GM18873 (cell line): Measurements from ENCODE around the gene OBSCN.
"Not testable (repeated sequence)": the region's sequence is repeated elsewhere in the genome, so short reads cannot be mapped to it uniquely, and the experiment has no call there.

Experiments
- ATAC-seq: cut with Tn5 transposase; IDR thresholded peaks from one replicate; pipeline ENCODE4 v1.9.1; 2021; ENCODE audit warnings: mild to moderate bottlenecking, moderate library complexity, moderate number of reproducible peaks; ENCODE audit not compliant: unreplicated experiment, low FRiP score

The OBSCN gene

DNA sequence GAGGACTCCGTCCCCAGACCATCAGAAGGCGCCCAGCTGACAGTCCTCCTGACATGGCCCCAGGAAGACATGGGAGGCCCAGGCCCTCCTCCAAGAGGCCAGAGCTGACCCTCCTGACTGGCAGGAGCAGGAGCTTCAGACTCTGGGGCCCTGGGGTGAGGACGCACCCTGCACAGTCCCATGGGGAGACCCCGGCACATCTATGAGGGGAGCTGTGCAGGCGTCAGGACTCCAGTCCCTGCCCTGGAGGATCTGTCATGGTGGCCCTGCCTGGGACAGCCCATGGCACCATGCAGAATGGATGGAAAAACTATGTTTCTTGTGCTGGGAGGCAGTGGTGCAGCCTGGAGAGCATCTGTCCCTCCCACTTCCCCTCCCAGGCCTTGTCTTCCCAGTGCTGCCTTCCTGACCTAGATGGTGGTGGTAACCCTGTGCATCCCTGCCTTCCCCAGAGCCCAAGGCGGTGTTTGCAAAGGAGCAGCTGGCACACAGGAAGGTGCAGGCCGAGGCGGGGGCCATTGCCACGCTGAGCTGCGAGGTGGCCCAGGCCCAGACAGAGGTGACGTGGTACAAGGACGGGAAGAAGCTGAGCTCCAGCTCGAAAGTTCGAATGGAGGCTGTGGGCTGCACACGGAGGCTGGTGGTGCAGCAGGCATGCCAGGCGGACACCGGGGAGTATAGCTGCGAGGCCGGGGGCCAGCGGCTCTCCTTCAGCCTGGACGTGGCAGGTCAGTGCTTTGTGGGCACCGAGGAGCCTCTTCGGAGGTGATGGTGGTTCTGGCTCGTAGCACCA lies 41.9 kb downstream of the OBSCN start:
- no peak for ATAC-seq

DNA sequence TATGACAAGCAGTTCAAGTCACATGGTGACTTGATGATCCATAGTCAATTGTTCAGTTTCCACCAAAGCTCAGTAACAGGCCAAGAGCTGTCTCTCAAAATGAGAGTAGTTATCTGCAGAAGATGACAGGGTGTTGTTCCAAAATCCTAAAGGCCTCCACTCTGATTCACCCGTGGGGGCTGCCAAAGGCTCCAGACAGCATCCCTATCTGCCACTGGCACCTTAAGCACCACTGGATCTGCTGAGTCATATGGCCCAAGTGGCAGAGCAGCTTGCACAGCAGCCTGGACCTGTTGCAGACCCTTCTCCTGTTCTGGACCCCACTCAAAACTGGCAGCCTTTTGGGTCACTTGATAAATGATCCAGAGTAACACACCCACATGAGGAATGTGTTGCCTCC lies 44.6 kb downstream of the OBSCN start:
- not testable (repeated sequence) for ATAC-seq

DNA sequence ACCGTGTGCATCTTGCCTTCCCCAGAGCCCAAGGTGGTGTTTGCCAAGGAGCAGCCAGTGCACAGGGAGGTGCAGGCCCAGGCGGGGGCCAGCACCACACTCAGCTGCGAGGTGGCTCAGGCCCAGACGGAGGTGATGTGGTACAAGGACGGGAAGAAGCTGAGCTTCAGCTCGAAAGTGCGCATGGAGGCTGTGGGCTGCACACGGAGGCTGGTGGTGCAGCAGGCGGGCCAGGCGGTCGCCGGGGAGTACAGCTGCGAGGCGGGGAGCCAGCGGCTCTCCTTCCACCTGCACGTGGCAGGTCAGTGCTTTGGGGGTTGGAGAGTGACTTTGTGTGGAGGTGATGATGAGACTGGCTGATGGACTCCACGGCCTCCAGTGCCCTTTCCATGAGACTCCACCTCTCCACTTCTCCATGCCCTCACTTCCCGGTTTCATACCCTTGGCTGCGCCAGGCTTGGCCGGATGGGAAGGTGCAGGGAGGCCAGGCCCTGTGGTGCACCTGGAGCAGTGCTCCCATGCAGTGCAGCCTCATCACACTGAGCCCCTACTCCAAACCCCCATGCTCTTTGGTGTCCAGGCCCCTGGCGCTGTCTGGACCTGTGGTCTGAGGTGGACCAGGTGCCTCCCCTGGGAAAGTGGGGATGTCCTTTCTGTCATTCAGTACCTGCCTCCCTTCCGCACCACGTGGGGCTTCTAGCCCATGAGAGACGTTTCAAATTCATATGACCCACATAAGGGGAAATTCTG lies 49.0 kb downstream of the OBSCN start:
- no peak for ATAC-seq

DNA sequence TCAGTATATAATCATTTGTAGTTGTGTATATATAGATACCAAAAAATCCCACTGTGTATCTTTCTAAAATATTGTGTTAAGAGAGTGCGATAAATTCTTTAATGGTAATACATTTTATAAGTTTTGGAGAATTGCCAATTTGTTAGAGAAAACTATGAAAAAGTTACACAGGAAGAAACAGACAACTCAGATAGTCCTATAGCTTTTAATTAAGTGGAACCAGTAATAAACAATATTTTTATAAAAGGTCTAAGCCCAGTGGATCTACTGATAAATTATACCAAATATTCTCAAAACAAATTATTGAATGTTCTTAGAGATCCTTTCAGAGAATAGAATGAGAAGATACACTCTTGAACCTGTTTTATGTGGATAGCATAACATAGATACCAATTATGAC lies 50.6 kb downstream of the OBSCN start:
- ATAC-seq: no peak

DNA sequence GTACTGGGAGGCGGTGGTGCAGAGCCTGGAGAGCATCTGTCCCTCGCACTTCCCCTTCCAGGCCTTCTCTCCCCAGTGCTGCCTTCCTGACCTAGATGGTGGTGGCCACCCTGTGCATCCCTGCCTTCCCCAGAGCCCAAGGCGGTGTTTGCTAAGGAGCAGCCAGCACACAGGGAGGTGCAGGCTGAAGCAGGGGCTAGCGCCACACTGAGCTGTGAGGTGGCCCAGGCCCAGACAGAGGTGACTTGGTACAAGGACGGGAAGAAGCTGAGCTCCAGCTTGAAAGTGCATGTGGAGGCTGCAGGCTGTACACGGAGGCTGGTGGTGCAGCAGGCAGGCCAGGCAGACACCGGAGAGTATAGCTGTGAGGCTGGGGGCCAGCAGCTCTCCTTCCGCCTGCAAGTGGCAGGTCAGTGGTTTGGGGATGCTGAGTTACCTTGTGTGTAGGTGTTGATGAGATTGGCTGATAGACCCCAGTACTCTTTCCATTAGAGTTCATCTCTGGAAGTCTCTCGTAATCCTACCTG lies 51.6 kb downstream of the OBSCN start:
- no peak for ATAC-seq

DNA sequence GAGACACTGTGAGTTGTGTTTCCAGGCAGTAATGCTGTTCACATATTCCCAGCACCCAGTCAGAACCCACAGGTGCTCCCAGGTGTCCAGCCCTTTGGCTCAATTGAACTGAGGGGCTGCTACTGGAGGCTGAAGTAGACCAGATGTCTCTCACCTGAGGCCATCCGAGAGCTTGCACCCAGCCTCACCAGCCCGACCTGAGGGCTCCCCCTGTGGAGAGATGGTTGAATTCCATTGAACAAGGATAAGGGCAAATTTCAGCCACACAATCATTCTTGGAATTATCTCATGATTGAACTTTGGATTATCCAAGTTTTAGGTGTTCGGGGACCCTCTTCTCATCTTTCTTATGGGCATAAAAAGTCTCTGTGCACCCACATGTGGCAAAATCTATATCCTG lies 52.1 kb downstream of the OBSCN start:
- no peak for ATAC-seq

DNA sequence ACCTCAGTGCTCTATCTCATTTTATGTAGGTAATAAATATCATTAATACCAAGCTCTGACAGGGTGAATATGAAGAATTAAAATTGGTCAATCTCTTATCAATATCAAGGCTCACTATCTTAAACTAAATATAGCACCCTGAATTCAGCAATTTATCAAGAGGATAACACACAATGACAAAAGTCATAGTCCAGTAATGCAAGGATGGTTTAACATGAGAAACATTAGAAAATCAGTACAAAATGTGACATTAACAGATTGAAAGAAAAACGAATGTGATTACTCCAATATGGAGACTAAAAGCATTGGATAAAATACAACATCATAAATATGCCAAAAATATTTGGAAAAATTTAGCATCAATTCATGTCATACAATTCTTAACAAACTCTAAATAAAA lies 53.9 kb downstream of the OBSCN start:
- no peak for ATAC-seq

DNA sequence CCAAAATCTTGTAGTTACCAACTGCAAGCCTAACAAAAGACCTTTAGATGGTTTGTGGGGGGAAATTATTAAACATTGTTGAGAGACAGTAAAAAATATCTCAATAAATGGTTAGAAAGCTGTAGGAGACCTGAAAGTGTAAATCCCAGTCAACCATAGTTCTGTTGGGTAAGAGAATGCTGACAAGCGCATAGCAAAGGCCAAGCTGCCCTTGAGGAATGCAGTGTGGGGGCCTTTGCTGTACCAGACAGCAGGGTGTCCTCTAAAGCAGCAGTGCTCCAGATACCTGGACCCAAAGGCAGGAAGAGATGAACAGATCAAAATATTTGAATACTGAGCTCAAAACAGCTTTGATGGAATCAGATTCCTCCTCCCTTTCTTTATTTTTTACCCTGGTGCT lies 54.6 kb downstream of the OBSCN start:
- ATAC-seq: no peak

DNA sequence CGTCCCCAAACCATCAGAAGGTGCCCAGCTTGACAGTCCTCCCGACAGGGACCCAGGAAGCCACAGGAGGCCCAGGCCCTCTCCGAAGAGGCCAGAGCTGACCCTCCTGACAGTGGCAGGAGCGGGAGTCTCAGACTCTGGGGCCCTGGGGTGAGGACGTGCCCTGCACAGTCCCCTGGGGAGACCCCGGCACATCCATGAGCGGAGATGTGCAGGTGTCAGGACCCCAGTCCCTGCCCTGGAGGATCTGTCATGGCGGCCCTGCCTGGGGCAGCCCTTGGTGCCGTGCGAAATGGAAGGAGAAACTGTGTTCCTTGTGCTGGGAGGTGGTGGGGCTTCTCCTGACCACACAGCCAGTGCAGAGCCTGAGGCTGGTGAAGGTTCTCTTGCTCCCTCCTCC lies 55.8 kb downstream of the OBSCN start:
- ATAC-seq: no peak

DNA sequence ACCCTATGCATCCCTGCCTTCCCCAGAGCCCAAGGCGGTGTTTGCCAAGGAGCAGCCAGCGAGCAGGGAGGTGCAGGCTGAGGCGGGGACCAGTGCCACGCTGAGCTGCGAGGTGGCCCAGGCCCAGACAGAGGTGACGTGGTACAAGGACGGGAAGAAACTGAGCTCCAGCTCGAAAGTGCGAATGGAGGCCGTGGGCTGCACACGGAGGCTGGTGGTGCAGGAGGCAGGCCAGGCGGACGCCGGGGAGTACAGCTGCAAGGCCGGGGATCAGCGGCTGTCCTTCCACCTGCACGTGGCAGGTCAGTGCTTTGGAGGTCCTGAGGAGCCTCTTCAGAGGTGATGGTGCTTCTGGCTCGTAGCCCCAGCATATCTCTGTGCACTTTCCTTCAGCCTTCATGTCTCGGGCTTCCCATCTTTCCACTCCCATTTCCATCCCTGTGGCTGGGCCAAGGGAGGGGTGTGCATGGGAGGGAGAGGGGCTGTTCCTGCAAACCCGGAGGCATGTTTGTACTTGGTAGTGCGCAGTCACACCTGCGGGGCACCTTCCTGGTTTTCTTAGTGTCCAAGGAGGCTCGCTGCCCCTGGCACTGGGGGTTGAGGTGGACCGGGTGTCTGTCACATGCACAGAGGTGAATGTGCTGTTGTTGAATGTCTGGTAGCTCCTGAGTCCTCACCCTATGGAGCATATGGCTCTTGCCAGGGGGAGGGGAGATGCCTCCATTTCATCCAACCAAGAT lies 56.4 kb downstream of the OBSCN start:
- ATAC-seq: no peak

DNA sequence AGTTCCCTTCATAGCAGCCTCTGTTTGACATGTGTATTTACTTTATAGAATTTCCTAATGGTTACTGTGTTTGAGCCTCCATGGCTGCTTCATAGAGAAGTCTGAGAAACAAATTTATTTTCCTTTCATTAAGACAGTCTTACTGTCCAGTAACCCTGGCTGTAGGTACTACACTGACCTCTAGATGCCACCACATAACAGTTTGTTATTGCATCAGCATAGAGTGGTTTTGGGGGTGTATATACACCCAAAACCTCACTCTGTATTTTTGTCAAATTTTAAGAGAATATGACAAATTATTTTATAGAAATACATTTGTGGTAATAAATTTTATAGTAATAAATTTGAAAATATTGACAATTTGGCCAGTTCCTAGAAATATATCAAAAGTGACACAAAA lies 57.3 kb downstream of the OBSCN start:
- ATAC-seq: no peak

DNA sequence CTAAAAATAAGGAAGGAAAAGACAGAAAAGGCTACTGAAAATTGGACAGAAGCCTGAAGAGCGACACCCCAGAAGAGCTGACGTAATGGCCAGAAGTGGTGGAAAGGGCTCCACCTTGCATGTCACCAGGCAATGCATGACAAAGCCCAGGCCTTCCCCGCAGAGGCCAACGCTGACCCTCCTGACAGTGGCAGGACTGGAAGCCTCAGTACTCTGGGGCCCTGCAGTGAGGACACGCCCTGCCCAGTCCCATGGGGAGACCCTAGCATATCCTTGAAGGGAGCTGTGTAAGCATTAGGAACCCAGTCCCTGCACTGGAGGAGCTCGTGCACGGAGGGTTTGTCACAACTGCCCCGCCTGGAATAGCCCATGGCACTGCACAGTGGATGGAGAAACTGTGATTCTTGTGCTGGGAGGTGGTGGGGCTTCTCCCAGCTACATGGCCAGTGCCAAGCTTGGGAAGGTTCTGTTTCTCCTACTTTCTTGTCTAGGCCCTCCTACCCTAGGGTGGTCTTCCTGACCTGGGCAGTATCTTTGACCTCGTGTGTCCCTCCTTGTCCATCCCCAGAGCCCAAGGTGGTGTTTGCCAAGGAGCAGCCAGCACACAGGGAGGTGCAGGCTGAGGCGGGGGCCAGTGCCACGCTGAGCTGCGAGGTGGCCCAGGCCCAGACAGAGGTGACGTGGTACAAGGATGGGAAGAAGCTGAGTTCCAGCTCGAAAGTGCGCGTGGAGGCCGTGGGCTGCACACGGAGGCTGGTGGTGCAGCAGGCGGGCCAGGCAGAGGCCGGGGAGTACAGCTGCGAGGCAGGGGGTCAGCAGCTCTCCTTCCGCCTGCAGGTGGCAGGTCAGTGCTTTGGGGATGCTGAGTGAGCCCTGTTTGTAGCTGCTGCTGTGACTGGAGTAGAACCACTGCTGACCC lies 60.4 kb downstream of the OBSCN start:
- ATAC-seq: no peak

DNA sequence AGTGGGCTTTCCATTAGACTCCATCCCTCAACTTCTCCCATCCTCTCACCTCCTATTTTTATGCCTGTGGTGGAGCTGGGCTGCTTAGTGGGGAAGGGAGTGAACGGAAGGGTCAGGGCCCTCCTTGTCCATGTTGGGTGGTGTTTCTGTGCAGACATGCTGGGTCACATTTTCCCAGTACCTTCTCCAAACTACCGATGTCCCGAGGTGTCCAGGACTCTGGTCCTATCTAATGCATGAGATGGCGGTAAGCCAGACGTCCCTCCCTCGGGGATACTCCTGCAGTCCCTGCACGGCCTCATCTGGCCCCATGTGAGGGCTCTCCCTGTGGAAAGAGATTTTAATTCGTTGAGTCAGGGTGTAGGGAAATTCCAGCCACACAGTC lies 61.0 kb downstream of the OBSCN start:
- ATAC-seq: no peak

DNA sequence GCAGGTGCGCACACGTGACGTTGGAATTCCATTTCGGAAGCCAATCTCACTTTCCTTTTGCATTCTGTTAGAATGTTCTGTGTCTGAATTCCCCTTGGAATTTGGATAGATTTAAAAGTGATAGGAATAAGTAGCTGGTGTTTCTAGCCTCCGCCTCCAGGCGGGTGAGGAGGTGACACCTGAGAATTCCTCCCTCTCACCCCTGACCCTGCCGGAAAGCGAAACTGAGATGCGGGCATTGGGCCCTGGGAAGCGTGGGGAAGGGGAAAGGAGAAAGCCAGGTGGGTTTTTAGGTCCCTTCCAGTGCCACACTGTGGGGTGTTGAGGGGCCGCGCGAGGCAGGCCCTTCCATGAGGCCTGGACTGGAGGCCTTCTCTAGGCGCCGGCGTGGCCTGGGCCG lies 61.6 kb downstream of the OBSCN start:
- not testable (repeated sequence) for ATAC-seq

DNA sequence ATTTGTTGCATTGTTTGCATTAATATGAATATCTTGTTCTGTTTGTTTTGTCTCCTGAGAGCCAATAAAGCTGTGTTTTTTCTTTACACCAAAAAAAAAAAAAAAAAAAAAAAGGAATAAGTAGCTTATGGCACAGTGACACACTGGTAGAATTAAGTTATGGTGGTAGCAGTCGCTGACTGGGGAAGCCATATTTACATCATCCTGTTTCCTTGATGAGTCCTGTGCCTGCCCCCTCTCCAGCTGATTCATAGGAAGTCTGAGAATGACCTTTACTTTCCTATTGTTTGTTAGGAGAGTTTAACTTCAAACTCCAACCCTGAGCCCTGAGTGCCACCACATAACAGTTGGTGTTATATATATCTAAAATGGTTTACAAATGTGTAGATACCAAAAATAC lies 62.2 kb downstream of the OBSCN start:
- no peak for ATAC-seq

DNA sequence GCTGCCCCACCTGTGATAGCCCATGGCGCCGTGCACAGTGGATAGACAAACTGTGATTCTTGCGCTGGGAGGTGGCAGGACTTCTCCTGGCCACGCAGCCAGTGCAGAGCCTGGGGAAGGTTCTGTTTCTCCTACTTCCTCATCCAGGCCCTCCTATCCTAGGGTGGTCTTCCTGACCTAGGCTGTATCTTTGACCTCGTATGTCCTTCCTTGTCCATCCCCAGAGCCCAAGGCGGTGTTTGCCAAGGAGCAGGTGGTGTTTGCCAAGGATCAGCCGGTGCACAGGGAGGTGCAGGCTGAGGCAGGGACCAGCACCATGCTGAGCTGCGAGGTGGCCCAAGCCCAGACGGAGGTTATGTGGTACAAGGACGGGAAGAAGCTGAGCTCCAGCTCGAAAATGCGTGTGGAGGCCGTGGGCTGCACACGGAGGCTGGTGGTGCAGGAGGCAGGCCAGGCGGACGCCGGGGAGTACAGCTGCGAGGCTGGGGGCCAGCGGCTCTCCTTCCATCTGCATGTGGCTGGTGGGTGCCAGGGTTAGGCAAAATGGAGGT lies 63.9 kb downstream of the OBSCN start:
- ATAC-seq: no peak

DNA sequence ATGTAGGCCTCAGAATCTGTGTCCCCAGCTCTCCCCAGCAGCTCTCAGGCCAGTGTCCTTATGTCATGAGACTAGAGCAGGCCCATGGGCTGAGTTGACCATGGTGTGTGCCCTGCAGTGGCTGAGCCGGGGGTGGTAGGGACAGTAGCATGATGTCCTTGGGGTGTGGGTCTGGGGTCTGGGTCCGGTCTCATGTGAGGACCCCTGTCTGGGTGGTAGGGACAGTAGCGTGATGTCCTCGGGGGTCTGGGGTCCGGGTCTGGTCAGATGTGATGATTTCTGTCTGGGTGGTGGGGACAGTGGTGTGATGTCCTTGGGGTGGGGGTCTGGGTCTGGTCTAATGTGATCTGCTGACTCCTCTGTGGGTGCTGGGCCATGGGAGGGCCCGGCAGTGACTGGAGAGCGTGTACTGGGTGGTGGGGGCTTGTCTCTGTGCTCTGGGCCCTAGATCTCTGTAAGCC lies 64.5 kb downstream of the OBSCN start:
- ATAC-seq: no peak

DNA sequence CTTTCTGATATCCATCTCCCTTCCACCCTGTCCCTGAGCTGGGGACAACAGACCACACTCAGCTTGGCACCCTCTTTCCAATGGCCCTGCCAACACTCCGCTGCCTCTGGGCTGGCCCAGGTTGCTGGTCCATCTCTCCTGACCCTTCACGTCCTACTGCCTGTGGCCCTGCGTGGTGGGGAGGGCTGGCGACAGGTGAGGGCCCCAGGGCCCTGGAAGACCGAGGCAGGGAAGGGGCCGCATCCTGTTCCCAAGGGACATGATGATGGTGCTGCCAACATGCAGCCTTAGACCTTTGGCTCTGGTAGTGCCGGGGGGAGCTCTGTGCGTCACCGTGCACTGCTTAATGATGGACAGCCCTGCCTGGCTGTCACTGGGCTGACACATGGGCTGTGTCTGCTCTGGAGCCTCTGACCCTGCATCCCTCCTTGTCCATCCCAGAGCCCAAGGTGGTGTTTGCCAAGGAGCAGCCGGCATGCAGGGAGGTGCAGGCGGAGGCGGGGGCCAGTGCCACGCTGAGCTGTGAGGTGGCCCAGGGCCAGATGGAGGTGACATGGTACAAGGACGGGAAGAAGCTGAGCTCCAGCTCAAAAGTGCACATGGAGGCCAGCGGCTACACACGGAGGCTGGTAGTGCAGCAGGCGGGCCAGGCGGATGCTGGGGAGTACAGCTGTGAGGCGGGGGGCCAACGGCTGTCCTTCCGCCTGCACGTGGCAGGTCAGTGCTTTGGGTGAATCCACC lies 65.2 kb downstream of the OBSCN start:
- ATAC-seq: no peak
